Measurements from ENCODE around the gene COL6A2.

The COL6A2 gene

GRCh38 chr21:46097336-46098293 lies at the start of gene COL6A2:
COL6A2 (plus strand) TSS chr21:46098112.
- no peak within 1 kb of the TSS for H3K4me3 ChIP-seq (ENCODE audit: low read length)
- TF ChIP-seq ZNF274 (IDR thresholded peaks at IDR 0.05; ENCODE audit: low read depth, low read length): no peak

DNA sequence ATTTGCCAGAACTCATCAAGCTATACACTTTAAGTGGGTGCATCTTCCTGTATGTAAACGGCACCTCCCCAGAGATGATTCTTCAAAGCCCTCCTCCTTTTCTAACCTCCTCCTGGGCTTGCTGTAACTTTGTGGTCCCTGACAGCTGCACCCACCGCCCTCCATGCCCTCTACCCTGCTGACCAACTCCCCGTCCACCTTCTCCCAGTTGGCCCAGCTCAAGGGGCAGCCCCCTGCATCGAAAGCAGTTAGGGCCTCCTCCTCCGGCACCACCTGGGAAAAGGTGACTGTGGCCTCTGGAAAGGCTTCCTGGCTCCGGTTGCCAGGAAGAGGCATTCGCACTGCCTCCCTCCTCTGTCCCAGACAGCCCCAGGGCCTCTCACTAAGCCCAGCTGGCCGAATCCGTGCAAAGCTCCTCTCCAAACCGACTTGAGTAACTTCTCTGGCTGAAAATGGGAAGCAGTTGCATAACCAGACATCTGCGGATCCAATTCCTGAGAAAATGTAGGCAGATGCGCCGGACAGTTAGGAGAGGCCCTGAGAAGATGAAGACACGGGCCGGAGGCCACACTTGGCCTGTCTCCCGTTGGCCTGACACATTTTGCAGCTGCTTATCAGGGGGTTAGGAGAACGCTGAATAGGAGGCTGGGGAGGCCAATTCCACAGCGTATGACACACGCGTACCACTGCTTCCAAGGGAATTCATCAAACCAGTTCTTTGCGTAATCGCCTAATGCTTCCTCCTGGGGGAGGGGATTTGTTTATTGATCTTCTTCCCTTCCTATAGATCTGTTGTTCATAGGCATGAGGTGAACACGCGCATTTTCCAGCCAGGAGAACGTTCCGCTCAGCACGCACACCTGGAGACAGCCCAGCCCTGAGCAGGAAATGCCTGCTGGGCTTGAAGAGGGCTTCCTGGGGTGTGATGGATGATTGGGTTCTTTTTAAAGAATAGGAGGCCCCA lies 48.7 kb upstream of the COL6A2 start:
- TF ChIP-seq ZNF274 (IDR thresholded peaks at IDR 0.05; ENCODE audit: low read depth, low read length): no peak
- no peak overlapping the region for H3K4me3 ChIP-seq (ENCODE audit: low read length)

DNA sequence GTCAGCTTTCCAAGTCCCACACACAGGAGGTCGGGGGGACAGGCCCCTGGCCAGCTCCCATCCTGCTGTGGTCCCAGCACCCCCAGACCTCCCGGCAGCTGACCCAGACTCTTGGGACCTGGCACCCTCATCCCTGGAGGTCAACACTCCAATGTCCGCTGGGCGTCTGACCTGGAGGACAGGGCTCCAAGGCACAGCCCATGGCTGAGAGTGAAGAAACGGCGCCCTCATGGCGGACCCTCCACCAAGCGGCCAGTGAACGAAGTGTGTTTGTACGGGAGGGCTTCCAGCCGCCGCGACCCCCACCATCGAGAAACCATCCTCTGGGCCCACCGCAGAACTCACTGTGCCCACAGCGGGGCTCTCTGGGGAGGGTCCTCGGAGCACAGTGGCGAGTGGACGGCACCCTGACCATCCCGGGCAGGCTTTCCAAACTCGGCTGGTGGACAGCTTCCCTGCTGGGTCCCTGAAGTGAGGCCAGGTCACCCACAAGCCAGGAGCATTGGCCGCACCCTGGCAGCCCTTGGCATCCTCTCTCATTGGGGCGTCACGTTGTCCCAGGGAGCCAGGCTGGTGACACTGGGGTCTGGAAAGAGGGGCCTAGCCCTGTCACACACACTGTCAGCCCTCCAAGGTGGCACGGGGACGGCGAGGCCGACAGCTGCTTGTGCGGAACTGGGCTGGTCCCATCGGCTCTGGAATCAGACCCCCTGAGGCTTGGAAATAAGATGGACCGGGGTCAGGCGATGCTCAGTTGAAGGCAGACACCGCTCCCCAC lies 47.8 kb upstream of the COL6A2 start:
- TF ChIP-seq ZNF274 (IDR thresholded peaks at IDR 0.05; ENCODE audit: low read depth, low read length): no peak
- H3K4me3 ChIP-seq (ENCODE audit: low read length): no peak overlapping the region

DNA sequence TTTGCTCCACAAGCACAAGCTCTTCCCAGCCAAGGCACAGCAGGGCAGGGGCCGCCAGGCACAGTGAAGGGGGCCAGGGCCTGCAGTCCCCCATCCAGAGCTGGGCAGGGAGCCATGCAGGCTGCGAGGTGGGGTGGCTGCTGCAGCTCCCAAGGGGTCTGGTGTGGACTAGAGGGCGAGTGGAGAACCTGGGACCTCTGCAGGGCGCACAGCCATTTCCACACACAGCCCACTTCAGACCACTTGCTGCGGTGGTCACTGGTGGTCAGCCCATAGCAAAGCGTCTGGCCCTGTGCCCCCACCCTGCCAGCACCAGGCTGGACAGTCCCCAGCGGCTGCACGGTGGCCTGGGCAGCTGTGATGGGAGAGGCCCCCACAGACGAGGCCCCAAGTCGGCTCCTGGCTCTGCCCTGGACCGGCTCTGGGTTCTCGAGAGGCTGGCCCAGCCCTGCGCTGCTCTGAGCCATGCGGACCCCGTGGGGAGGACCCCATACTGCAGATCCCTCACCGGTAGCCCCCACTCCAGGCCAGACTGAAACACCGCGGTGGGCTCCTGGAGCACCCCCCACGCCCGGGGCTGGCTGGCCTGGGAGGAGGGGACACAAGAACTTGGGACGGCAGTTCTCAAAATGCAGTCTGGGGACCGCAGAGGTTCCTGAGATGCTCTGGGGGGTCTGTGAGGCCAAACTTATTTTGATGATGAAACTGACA lies 47.1 kb upstream of the COL6A2 start:
- TF ChIP-seq ZNF274 (IDR thresholded peaks at IDR 0.05; ENCODE audit: low read depth, low read length): no peak
- H3K4me3 ChIP-seq (ENCODE audit: low read length): no peak overlapping the region

DNA sequence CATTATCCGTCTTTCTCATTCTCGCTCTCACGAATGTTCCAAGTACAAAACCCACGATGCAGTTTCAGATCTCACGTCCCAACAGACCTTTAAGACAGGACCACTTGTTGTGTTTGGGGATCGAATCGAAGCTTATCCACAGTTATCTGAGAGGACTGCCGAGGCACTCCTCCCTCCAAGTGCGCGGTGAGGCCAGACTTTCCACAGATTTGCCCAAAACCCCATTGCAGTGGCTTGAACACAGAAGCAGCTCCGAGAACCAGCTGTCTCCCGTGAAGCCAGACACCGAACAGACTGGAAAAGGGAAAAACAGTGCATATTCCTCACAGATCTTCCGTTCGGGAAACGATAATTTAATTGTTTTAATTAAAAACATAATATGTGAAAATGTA lies 46.5 kb upstream of the COL6A2 start:
- no peak overlapping the region for H3K4me3 ChIP-seq (ENCODE audit: low read length)
- no peak for TF ChIP-seq ZNF274 (IDR thresholded peaks at IDR 0.05; ENCODE audit: low read depth, low read length)

GRCh38 chr21:46051821-46052675 lies 45.9 kb upstream of the COL6A2 start:
- no peak overlapping the region for H3K4me3 ChIP-seq (ENCODE audit: low read length)
- TF ChIP-seq ZNF274 (IDR thresholded peaks at IDR 0.05; ENCODE audit: low read depth, low read length): no peak

DNA sequence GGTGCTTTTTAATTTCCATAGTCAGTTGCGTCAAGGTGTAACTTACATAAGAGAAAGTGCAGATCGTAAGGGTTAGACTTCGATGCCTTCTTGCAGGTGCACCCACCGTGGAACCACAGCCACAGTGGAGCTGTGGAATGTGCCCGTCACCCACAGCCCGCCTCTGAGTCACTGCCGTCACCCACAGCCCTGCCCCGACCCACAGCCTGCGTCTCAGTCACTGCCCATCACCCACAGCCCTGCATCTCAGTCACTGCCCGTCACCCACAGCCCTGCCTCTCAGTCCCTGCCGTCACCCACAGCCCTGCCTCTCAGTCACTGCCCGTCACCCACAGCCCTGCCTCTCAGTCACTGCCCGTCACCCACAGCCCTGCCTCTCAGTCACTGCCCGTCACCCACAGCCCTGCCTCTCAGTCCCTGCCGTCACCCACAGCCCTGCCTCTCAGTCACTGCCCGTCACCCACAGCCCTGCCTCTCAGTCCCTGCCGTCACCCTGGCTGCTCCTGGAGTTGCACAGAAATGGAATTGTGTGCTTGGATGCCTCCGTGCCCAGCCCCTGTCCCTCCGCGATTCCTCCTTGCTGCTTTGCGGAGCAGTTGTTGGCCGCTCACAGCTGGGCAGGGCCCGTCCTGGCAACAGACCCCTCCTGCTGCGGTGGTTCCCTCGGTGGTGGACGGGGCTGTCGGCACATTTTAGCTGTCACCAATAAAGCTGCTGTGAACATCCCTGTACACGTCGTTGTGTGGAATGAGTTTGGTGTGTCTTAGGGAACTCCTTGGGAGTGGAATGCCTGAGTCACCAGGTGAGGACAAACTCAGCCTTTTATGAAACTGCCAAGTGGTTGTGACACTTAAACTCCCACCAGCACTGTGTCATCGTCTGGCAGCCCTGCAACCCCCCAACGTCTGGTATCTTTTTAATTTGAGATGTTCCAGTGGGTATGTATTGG lies 44.9 kb upstream of the COL6A2 start:
- TF ChIP-seq ZNF274 (IDR thresholded peaks at IDR 0.05; ENCODE audit: low read depth, low read length): no peak
- no peak overlapping the region for H3K4me3 ChIP-seq (ENCODE audit: low read length)

DNA sequence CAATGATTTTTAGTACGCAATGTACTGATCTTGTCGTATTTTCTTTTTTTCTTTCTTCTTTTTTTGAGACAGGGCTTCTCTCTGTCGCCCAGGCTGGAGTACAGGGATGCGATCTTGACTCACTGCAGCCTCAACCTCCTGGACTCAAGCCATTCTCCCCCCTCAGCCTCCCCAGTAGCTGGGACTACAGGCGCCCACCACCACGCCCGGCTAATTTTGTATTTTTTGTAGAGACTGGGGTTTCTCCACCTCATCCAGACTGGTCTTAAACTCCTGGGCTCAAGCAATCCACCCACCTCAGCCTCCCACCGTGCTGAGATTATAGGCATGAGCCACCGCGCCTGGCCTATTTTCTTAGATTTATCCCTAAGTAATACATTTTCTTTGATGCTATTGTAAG lies 43.9 kb upstream of the COL6A2 start:
- no peak for TF ChIP-seq ZNF274 (IDR thresholded peaks at IDR 0.05; ENCODE audit: low read depth, low read length)
- H3K4me3 ChIP-seq (ENCODE audit: low read length): no peak overlapping the region

DNA sequence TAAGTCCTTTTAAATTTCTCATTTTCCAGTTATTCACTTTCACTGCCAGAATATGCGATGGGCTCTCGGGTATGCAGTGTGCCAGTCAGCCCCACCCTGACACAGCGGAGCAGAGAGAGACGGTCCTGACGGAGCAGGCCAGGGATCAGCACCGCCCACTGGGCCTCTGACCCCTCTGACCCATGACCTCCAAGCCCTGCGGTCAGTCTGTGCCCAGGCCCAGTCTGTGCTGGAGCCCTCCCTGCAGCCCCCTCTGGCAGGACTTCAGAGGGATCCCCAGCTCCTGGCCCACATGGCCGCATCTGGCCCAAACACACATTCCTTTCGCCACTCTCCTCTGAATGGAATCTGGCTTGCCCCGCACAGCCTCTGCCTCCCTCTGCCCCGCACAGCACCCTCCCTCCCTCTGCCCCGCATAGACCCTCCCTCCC lies 43.4 kb upstream of the COL6A2 start:
- no peak overlapping the region for H3K4me3 ChIP-seq (ENCODE audit: low read length)
- no peak for TF ChIP-seq ZNF274 (IDR thresholded peaks at IDR 0.05; ENCODE audit: low read depth, low read length)

DNA sequence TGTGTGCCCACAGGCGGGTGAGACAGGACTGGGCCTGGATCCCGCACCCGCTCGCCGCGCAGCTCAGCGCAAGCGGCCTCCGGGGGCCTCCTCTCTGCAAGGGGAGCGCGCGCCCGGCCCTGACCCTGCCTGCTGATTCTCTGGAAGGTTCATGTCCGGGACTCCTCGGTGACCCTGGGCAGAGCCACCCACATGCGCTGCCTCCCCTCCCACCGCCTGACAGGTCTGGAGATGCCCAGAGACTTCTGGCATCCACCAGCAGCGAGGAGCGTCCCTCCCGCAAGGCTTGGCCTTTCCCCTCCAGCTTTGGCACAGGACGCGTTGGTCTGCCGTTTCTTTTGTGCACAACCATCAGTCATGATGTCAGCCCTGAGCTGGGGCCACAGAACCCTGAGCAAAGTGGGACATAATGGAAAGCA lies 42.0 kb upstream of the COL6A2 start:
- no peak overlapping the region for H3K4me3 ChIP-seq (ENCODE audit: low read length)
- TF ChIP-seq ZNF274 (IDR thresholded peaks at IDR 0.05; ENCODE audit: low read depth, low read length): no peak

DNA sequence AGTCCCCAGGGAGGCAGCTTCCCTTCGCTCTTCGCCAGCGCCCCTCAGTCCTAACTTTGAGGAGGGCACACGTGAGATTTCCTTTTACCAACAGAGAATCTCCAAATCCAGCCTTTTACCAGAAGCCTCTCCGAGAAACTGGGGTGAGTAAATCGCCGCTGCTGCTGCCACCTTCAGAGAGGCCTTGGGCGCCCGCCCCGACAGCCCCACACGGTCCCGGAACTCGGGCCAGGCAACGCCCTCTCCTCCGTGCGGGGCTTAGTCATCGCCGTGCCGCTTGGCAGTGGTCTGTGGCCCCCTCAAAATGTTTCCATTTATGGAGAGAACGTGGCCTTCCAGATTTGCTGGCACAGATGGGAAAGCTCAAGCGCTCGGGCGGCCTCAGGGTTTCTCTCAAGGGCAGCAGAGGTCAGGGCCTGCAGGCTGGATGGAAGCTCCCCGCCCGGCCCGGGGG lies 41.4 kb upstream of the COL6A2 start:
- TF ChIP-seq ZNF274 (IDR thresholded peaks at IDR 0.05; ENCODE audit: low read depth, low read length): no peak
- H3K4me3 ChIP-seq (ENCODE audit: low read length): no peak overlapping the region
